GM18951 (cell line): ENCODE results near the gene AIFM3.

ENCODE experiments used
- POLR2A ChIP-seq: IDR thresholded peaks from 4 replicates; pipeline ENCODE4 v1.6.1; 2011; ENCODE audit warnings: mild to moderate bottlenecking; ENCODE audit not compliant: insufficient read length, insufficient read depth; ENCODE audit errors: extremely low read depth
- in situ Hi-C: fragments of 300-500 bp; cut with MboI; formaldehyde crosslinking; loops from one replicate; pipeline ENCODE4 v1.12.0; 2022; ENCODE audit warnings: low sequenced_read_pairs, mixed read lengths, inconsistent platforms; ENCODE audit not compliant: unreplicated experiment

Gene AIFM3

DNA sequence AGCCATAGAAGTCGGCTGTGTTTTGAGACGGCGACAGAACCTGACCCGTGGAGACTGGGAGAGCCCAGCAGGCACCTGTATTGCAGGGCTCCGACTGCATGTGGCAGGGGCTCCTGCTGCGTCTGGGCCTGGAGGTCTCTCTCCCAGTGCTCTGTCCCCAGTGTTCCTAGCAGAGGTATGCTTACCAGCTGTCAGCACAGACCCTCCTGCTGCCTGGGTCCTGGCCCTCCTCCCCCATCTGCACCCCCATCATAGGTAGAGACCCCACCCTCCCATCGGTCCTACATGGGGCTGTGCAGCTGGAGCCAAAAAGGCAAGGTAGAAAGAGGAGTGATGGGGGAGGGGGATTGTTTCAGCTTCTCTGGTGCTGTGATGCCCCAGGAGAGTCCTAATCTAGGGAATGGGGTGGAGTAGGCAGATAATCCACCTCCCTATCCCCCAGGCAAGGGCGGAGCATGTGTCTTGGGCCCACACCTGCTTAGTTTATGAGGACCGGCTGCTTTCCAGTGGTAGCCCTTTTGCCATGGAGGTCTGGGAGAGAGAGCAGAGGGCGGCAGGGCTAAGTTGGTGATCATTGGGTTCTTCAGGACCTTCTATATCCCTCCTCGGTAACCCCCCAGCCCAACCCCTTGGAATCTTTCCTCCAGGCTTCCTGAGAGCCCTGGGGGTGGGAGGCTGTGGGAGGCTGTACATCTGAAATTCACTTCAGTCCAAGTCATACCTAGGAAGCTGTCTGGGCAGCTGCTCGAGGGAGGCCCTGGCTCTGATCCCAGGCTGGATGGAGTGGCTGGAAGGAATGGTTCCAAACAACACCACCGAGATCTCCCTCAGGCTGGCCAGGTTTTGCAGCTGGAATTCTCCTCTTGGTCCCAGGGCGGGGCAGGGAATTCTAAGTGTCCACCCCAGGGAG is 60.0 kb downstream of the AIFM3 start:
- TF ChIP-seq POLR2A = no peak
- in situ Hi-C loops = no loop called here

DNA sequence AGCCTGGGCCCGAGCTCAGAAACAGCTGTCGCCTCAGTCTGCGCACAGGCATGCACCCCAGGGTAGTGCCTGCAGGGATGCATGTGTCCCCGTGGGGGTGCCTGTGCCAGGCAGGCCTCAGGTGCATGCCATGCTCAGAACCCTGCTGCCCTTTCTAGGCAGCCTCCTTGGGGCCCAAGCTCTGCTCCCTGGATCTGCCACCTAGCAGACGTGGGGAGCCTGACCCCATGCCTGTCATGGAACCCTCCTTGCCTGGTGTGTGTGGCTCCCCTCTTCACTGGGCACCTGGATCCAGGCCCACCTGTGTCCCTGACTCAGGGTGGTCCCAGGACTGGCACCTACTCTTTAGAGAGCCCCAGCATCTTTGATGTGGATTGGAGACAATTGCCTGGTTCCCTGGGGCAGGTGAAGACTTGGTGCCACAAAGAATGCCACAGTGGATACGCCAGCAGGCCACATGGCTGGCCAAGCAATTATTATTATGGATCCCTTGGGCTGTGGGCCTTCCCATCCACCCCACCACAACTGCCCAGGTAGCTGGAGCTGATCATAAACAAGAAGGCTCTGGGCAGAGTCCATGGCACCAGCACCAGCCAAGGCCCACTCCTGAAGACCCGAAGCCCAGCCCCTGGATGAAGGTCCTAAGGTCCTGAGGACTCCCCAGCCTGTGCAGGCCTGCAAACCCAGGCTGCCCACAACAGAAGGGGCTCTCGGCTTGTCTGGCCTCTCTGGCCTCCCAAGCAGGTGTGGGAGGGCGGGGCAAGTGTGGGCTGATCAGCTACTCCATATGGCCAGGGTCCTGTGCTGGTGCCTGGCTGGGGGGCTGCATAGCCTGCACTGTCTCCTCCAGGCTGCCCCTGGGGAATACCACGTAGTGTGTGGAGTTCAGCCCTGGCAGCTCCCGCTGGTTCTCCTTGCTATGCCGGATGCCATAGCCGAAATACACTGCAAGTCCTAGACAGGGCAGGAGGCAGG is 61.5 kb downstream of the AIFM3 start:
- in situ Hi-C loops = no loop called here
- TF ChIP-seq POLR2A = no peak

DNA sequence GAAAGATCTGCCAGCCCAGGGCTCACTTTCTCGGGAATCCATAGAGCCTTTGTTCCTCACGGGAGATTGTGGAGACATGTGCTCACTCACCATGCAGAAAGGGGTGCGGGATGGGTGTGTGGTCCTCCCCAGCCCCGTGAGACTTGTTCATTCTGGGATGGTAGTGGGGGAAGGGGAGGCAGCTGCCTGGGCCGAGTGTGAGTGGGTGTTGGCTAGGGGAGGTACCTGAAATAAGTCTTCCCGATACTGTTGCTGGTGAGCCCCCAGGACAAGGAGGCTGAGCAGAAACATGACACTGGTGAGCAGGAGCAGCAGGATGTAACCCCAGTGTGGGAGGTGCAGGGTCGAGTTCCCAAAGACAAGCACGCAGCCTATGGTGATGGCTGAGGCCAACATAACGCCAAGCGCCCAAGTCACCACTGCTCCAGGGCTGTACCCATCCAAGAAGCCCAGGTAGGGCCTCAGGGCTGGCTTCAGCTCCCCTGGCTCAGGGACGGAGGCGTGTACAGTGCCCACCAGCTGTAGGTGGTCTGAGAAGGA is 62.5 kb downstream of the AIFM3 start:
- TF ChIP-seq POLR2A = no peak
- in situ Hi-C loops = no loop called here

DNA sequence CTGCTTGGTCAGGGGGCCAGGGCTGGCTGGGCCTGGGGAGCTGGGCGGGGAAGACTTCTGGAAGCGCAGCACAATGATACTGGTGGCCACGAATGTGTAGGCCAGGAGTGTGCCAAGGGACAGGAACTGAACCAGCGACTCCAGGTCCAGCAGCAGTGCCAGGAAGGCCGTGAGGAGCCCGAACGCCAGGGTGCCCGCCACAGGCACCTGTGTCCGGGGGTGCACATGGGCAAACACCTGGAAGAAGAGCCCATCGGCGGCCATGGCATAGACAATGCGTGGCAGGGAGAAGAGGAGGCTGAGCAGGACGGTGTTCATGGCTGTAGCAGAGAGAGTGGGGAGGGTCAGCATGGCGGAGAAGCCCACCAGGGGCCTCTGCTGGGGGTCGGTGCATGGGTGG is 63.0 kb downstream of the AIFM3 start:
- in situ Hi-C loops = no loop called here
- no peak for TF ChIP-seq POLR2A
